Astrocyte (in vitro differentiated cells and primary cell): ENCODE data around the gene THRB.

ENCODE experiments used
- CTCF ChIP-seq: IDR thresholded peaks from 2 replicates; pipeline ENCODE4 v1.5.1; 2011; ENCODE audit warnings: low read depth, mild to moderate bottlenecking, inconsistent platforms, low read length, moderate library complexity; ENCODE audit not compliant: insufficient read depth
- EZH2 ChIP-seq: IDR thresholded peaks from 2 replicates; pipeline ENCODE4 v1.6.1; 2012; ENCODE audit warnings: mild to moderate bottlenecking, low read length, inconsistent platforms; ENCODE audit not compliant: insufficient read depth

GRCh38 chr3:24476871-24477656 lies 17.6 kb downstream of the THRB start:
- TF ChIP-seq EZH2 = no peak
- no peak for TF ChIP-seq CTCF
